Measurements from ENCODE around the gene TWNK.
A peak's percentile ranks its signal among the peaks of the same experiment; 100 is the strongest.

GRCh38 chr10:101041252-101041761 is 54.0 kb downstream of the TWNK start:
- TF ChIP-seq RAD21 (IDR thresholded peaks at IDR 0.05; ENCODE audit: insufficient read depth, low read depth, low read length) (peak; percentile 93), POLR2A (IDR thresholded peaks at IDR 0.05; ENCODE audit: low read depth, low read length) (no peak), EZH2 (IDR thresholded peaks at IDR 0.05; ENCODE audit: borderline replicate concordance, control insufficient read depth, low read depth, low read length) (no peak), PAX5 (IDR thresholded peaks at IDR 0.05; ENCODE audit: borderline replicate concordance, low read depth, low read length) (no peak)
